GF-D8 (cell line): Measurements from ENCODE around the gene FAAH.

Experiments used
- DNase-seq: peaks from one replicate; lab custom pipeline; 2025; lab: John Stamatoyannopoulos, UW

The FAAH gene

DNA sequence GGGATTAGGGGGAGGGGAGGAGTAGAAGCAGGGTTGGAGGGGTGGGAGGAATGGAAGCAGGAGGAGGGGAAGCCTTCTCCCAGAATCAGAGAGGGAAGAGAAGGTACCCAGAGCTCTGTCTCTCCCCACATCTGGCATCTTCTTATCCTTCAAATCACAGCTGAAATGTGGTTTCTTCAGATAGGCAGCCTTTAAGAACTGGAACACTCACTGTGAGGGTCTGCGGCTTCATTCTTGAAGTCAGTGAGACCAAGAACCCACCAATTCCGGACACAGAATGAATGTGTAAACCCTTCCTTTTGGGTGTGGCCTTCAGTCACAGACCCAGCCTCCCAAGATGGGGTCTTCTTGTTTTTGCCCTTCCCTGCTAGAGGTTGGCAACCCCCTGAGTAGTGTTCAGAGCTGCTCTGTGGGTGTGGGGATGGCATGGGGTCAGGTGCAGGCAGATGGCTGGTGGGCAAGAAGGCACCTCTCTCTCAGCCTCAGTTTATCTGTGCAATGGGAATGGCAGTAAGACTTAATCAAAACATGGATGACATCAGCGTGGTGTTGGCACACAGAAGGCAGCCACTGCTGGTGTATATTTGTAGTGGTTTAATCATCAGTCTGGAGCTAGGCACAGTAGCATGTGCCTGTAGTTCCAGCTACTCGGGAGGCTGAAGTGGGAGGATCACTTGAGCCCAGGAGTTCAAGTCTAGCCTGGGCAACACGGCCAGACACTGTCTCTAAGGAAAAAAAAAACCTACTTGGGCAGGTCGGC is 7.2 kb downstream of the FAAH start:
- DNase-seq, result no peak

DNA sequence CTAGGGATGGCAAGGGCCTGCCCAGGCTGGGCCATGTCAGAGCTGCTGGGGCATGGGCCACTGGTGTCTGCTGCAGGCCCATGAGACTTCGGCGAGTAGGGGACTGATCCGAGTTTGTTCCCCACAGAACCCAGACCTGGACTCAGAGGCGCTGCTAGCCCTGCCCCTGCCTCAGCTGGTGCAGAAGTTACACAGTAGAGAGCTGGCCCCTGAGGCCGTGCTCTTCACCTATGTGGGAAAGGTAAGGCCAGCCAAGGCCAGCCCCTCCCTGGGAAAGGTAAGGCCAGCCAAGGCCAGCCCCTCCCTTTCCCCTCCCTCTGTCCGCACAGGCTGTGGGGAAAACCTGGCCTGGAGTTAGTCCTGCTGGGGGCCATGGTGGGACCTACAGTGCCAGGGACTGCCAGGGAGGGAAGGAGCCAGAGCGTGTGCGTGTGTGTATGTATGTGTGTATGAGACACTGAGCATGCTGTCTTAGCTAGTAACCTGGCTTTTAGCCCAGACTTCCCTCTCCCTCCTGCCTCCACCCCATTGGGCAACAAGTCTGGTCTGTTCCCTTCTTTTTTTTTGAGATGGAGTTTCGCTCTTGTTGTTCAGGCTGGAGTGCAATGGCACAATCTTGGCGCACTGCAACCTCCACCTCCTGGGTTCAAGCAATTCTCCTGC is 8.0 kb downstream of the FAAH start:
- DNase-seq, result no peak

DNA sequence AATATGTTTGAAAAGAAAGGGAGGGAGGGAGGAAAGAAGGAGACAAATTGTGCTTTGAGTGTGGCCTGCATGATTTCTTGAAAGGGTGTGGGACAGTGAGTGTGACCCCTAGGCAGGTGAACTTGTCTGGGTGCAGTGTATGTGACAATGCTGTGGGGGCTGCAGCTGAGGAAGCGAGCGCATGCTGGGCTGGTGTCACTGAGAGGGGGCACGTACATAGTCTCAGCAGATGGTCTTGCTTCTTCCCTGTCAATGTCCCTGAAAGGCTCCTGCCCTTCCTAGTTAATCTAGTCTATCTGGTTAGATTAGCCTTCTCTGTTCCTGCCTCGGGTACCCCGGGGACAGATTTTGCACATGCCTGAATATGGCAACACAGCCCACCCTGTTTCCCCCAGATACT is 9.8 kb downstream of the FAAH start:
- no peak for DNase-seq

DNA sequence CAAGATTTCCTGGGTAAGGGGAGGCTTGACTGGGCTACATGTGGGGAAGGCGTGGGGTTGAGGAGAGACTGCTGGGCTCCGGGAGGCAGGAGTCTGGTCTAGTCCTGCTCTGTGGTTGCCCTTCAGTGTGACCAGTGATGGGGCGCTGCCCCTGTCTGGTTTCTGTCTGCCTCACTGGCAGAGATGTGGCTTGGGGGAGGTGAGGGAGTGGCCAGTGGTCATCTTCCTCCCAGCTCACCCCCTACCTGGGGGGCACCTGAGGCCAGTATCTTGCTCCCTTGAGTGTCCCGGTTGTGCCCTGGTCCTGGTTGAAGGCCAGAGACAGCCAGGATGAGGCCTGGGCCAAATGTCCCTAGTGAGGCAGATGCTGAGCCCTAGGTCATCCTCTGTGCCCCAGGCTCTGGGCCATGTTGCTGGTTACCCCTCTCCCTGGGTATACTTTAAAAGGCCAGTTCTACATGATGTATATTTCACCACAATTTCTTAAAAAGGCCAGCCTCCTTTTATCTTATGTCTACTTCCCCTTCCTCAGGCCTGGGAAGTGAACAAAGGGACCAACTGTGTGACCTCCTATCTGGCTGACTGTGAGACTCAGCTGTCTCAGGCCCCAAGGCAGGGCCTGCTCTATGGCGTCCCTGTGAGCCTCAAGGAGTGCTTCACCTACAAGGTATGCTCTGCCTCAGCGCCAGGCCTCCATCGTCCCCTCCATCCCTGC is 10.5 kb downstream of the FAAH start:
- no peak for DNase-seq

DNA sequence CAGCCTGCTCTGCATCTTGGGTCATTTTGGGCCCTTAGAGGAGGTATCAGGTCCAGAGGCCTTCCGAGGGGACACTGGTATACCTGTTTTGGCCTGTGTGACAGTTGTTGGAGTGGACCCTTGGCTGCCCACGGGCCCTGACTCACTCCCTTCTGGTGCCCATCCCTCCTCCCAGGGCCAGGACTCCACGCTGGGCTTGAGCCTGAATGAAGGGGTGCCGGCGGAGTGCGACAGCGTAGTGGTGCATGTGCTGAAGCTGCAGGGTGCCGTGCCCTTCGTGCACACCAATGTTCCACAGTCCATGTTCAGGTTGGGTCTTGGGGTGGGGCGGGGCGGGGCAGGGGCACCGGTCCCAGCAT is 11.1 kb downstream of the FAAH start:
- no peak for DNase-seq

DNA sequence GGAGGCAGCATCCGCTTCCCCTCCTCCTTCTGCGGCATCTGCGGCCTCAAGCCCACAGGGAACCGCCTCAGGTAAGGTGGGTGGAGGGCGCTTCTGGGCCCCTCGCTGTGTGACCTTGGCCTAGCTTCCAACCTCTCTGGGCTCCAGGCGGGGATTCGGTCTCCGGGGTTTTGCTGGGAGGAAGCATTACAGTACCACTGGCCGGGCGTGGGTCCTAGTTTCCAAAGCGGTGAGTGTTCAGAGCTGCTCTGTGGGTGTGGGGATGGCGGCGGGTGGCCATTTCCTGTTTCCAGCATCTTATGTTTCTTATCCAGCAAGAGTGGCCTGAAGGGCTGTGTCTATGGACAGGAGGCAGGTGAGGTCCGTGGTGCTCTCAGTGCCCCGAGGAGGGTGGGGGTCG is 11.6 kb downstream of the FAAH start:
- DNase-seq, result no peak

DNA sequence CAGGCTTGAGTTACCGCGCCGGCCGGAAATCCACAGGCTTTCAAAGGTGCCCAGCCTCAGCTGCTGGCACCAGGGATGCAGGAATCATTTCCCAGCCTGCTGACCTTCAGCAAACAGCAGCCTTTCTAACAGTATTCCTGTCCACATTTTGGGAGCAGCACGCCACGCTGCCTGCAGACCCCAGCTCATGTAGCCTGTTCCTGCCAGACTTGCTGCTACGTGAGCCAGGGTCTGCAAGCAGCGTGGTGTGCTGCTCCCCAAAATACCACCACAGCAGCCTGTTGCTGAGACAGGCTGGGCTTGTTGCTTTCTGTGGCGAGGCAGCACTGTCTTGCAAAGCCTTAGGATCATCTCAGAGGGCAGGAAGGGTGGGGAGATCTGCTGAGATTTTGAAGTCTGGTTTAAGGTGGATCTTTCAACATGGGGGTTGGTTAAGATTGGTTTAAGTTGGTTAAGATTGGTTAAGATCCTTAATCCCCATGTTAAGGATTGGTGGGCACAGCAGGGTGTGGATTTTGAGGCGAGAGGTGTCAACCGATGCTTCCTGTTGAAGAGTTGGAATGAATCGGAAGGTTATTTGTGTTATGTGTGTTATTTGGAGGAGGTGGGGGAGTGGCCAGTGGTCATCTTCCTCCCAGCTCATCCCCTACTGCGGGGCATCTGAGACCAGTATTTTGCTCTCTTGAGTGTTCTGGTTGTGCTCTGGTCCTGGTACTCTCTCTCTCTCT is 12.9 kb downstream of the FAAH start:
- DNase-seq, result no peak

DNA sequence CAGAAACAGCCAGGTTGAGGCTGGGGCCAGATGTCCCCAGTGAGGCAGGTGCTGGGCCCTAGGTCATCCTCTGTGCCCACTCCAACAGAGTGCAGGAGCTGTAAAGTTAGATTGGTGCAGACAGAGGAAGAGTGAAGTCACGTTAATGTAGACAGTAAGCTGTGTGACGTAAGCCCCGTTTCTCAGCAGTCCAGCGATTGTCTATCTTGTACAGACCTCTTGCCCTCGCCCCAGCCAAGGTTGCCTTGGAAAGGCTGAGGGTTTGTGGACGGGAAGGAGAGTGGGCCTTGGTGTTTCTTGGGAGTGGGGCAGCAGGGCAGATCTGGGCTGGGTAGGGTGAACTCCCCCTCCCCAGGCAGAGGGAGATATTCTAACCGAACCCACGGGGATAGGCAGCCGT is 13.5 kb downstream of the FAAH start:
- DNase-seq, result no peak

DNA sequence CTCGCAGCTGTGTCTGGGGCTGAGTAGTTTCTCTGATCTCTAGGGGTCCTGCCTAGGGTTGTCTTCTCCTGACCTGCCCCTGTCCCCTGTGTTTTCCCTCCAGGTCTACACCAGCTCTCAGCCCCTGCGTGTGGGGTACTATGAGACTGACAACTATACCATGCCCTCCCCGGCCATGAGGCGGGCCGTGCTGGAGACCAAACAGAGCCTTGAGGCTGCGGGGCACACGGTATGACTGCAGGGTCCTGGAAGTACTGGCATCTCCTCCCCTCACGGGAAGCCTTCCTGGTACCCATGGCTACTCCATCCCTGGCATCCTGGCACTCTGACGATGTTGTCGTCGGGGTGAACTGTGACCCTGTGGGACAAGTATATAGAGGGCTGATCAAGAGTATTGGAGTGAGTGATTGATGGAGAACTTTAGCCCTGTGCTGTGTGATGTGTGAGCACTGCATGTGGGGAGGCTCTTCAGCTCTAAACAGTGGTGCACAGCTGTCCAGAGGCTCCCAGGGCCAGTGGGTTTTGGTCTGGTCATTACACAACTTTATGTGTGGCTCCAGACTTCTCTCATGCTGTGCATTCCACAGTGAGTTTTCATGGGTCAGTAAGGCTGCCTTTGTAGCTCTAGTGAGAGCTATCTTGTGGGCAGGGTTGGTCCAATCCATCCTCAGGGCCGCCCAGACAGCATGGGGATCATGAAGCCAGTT is 14.4 kb downstream of the FAAH start:
- no peak for DNase-seq

DNA sequence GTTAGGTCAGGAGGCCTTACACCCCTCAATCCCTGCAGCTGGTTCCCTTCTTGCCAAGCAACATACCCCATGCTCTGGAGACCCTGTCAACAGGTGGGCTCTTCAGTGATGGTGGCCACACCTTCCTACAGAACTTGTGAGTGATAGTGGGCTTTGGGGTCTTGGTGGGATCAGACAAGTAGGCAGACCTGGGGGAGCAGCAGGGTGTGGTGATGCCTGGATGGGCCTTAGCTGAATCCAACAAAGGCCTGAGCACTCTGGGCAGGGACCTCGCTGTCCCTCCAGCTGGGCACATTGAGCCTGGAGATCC is 14.9 kb downstream of the FAAH start:
- DNase-seq, result no peak

DNA sequence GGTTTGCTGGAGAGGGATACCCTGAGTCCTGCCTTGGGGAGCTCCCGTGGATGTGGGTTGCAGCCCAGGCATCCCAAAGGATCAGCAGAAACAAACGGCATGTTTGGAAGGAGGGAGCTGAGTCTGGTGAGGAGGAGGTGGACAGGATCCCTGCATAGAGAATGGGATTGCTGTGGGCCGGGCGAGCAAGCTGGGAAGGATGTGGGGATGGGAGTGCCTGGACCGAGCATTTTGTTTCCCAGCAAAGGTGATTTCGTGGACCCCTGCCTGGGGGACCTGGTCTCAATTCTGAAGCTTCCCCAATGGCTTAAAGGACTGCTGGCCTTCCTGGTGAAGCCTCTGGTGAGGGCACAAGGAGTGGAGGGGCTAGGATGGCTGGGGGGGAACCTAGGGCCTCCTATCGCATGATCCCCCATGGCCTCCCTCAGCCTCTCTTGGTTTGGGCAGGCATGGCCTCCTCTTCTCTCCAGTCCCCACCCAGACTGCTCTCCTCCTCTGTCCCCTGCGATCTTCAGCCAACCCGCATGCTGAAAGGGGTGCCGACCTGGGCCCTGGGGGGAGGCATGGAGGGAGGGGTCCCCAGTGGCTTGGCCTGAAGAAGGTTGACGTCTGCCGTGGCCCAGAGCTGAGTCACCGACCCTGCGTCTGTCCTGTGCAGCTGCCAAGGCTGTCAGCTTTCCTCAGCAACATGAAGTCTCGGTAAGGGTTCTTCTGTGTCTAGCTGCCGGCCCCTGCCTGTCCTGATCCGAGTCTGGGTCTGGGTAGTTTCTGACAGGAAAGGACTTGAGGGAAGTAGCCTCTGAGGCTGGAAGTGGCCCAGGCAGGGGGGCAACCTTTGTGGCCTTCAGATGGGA is 16.3 kb downstream of the FAAH start:
- DNase-seq, result no peak

DNA sequence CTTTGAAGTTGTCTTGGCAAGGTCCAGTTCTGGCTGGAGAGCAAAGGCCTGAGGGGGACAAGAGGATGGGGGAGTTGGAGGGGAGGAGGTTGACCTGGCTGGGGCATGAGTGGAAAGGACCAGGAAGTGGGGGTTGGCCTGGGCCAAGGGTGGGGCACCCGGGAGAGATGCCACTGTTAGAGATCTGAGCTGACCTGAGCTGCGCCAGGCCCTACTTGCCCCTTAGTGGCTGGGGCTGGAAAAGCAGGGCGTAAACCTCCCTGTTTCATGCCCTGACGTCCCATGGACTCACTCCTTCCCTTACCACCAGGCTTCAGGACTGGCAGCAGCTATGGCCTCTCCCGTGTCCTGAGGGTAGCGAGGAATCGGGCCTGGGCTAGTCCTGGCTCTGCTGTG is 16.9 kb downstream of the FAAH start:
- no peak for DNase-seq

DNA sequence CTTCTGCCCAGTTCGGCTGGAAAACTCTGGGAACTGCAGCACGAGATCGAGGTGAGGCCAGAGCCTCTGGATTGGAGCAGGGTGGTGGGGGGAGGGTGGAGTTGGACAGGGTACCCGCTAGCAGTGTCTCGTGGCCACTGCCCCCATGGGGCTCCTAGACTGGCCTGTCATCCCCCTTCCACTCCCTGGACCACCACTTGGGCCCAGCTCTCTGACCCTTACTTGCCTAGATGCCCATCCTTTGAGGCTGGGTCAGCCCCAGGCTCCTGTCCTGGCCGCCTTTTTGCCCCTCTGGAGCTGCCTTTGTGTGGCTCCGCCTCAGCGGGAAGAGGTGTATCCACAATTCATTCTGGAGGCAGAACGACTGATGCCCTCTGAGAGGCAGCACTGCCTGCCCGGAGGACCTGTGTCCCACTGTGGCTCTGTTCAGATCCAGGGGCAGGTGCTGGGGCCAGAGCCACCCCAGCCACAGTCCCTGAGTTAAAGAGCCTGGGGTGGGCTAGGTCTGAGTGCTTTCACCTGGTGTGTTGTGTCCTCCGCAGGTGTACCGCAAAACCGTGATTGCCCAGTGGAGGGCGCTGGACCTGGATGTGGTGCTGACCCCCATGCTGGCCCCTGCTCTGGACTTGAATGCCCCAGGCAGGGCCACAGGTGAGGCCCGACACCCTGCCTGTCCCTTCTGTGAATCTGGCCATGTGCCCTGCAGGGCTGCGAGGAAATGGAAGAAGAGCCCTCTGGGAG is 17.7 kb downstream of the FAAH start:
- no peak for DNase-seq

DNA sequence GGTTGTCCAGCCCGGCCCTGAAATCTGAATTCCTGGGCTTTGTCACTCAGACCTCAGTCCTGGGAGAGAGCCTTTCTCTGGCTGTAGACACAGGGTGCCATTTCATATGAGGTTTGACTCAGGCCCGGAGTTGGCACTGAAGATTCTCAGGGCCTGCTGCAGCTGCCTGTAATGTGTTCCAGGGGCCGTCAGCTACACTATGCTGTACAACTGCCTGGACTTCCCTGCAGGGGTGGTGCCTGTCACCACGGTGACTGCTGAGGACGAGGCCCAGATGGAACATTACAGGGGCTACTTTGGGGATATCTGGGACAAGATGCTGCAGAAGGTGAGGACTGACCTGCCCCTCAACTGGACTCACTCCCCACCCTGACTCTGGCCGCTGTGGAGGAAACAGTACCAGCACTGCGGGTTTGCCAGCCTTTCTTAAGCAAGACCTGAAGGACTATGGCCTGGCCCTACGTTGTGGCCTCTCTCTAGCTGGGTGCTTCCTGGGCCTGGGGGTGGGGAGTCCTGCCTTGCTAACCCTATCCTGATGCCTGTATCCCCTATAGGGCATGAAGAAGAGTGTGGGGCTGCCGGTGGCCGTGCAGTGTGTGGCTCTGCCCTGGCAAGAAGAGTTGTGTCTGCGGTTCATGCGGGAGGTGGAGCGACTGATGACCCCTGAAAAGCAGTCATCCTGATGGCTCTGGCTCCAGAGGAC is 18.9 kb downstream of the FAAH start:
- DNase-seq, result no peak

DNA sequence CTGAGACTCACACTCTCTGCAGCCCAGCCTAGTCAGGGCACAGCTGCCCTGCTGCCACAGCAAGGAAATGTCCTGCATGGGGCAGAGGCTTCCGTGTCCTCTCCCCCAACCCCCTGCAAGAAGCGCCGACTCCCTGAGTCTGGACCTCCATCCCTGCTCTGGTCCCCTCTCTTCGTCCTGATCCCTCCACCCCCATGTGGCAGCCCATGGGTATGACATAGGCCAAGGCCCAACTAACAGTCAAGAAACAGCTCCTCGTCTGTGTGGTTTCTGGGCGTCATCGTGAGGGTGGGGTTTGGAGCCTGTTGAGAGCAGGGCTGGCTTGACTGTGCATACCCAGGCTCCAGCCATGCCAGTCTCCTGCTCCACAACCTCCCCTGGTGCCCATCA is 19.5 kb downstream of the FAAH start:
- DNase-seq, result no peak

DNA sequence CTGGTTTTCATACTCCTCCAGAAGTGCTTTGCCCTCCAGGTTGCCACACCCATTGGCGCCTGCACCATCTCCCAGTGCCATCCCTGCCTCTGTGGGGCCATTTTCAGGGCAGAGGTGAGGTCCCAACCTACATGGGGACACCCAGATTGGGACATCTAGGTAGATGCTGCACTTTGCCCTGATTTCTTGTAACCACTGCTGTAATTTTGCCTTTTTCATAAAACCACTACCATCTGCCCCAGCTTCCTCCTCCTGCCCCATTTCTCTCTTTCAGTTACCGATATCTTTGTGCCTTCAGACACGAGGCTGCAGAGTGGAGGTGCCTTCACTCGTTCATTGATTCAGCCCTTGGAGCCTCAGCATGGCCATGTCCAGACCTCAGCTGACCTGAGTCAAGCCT is 21.4 kb downstream of the FAAH start:
- DNase-seq, result no peak

DNA sequence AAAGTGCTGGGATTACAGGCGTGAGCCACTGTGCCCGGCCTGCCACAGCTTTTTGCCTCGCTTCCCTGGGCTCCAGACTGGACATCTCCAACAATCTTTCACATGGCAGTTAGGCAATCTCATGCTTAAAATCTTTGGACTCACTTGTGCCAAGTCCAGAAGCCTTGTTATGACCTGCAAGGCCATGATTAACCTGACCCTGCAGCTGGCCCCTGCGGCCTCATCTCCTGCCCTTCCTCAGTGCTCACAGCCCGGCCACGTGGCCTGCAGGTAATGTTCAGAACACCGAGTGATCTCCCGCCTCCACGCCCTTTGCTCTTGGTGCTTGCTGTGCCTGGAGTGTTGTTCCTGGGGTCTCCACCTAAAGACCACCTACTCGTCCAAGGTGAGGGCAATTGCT is 24.9 kb downstream of the FAAH start:
- DNase-seq, result no peak

DNA sequence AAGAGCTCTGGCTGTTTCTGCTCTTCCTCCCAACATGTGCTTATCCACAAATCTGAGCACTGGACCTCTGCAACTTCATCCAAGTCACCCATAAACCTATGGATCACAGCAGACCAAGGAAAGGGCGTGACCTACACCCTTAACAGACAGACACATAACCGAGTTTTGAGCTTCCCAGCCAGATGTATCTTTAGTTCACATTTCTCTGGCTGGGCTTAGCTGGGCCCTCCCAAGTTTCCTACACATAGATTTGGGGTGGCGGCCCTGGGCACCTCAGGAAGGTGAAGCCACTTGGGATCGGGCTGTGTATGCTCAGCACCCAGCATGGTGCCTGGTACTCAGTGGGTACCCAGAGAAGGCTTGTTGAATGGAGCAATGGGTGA is 26.4 kb downstream of the FAAH start:
- no peak for DNase-seq

DNA sequence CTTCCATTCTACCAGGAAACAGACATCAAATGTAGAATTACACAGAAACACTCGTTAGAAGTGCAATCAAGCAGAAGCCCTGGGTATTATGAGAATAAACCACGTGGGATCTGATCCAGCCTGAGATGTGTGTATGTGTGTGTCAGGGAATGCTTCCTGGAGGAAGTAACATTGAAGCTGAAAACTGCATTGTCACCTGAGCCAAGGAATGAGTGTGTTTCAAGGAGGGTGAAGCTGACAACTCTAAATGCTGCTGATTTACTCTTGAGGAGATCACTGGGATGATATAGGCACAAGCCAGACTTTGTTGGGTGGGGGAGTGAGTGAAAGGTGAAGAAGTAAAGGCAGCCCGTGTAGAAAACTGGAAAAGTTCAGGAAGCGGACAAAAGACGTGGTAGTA is 27.6 kb downstream of the FAAH start:
- no peak for DNase-seq

DNA sequence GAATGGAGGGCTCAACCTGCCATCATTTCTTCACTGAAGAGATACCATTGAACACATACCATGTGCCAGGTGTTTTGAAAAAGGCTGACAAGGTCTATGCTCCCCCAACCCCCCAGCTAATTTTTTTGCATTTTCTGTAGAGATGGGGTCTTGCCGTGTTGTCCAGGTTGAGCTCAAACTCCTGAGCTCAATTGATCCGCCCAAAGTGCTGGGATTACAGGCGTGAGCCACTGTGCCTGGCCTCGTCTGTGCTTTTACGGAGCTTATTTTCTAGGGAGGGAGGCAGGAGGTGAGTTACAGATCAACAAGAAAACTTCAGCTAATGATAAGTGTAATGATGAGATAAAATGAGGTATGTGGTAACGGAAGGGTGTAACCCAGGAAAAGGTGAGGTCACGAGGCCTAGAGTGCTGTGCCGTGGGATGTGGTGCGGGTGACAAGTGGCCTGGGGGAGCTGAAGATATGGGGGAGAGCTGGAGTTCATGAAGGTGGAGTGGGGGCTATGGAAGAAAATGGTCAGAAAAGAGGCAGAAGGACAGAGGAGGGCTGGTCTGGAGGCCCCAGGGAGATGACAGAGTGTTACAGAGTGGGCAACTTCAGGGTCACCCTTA is 28.2 kb downstream of the FAAH start:
- no peak for DNase-seq
